NCI-H2171 (cell line): ENCODE measurements around the gene C10orf105.

ENCODE experiments used
- DNase-seq: peaks from one replicate; lab custom pipeline; 2025; lab: John Stamatoyannopoulos, UW

Gene C10orf105

GRCh38 chr10:71737001-71737833 is 17.6 kb upstream of the C10orf105 start:
- DNase-seq, result peak; percentile 26

- DNase-seq, result peak; percentile 20
These were observed 17.0 kb upstream of the C10orf105 start for GRCh38 chr10:71736570-71736952.

GRCh38 chr10:71735709-71736569 is 16.4 kb upstream of the C10orf105 start:
- no peak for DNase-seq

- no peak for DNase-seq
These were observed 15.2 kb upstream of the C10orf105 start for GRCh38 chr10:71734797-71735196.

GRCh38 chr10:71731791-71732190 is 12.2 kb upstream of the C10orf105 start:
- DNase-seq, result no peak

- DNase-seq, result peak; percentile 8
These were observed 9.6 kb upstream of the C10orf105 start for GRCh38 chr10:71729161-71729636.

GRCh38 chr10:71727738-71728737 is 8.5 kb upstream of the C10orf105 start:
- DNase-seq, result peak; percentile 20

GRCh38 chr10:71727105-71727737 is 7.6 kb upstream of the C10orf105 start:
- DNase-seq, result no peak

GRCh38 chr10:71726580-71727104 is 7.1 kb upstream of the C10orf105 start:
- no peak for DNase-seq

- no peak for DNase-seq
These were observed 6.5 kb upstream of the C10orf105 start for GRCh38 chr10:71725998-71726579.

- no peak for DNase-seq
These were observed 5.7 kb upstream of the C10orf105 start for GRCh38 chr10:71725249-71725648.

GRCh38 chr10:71724539-71724938 is 5.0 kb upstream of the C10orf105 start:
- no peak for DNase-seq

GRCh38 chr10:71723311-71723710 is 3.7 kb upstream of the C10orf105 start:
- DNase-seq, result no peak

GRCh38 chr10:71722849-71723248 is 3.3 kb upstream of the C10orf105 start:
- no peak for DNase-seq

GRCh38 chr10:71721313-71721712 is 1.7 kb upstream of the C10orf105 start:
- DNase-seq, result no peak

- DNase-seq, result no peak
These were observed 710 bp upstream of the C10orf105 start for GRCh38 chr10:71720288-71720687.

- no peak for DNase-seq
These were observed 536 bp downstream of the C10orf105 start for GRCh38 chr10:71719042-71719441.

- no peak for DNase-seq
These were observed 1.3 kb downstream of the C10orf105 start for GRCh38 chr10:71718165-71718698.

- DNase-seq, result no peak
These were observed 2.0 kb downstream of the C10orf105 start for GRCh38 chr10:71717551-71717951.

GRCh38 chr10:71717056-71717455 is 2.5 kb downstream of the C10orf105 start:
- no peak for DNase-seq
